SJSA1 (cell line): ENCODE data around the gene GOLGA3. TPM values are rescaled to one million over a fixed set of nuclear protein-coding genes. Genes with fewer than 3 reads are reported as not detected.
"Not testable (repeated sequence)": the region's sequence is repeated elsewhere in the genome, so short reads cannot be mapped to it uniquely, and the experiment has no call there.

Experiments
- DNase-seq, 2 experiments: peaks; one replicate each; pipeline ENCODE4 v3.0.0-alpha.2; 2015 to 2020; ENCODE audit warnings: low spot score in 2 of 2, low read depth in 1 of 2
- H3K27ac ChIP-seq: fragments of 250-450 bp; sonication (Bioruptor Pico); 2 replicates; pipeline ENCODE4 v1.5.1; 2020; ENCODE audit warnings: mild to moderate bottlenecking, moderate library complexity
- H3K27me3 ChIP-seq: fragments of 250-450 bp; sonication (Bioruptor Pico); replicated peaks from 2 replicates; pipeline ENCODE4 v1.5.1; 2020; ENCODE audit warnings: mild to moderate bottlenecking, moderate library complexity
- H3K36me3 ChIP-seq: fragments of 250-450 bp; sonication (Bioruptor Pico); 2 replicates; pipeline ENCODE4 v1.5.1; 2020; ENCODE audit warnings: mild to moderate bottlenecking
- H3K4me1 ChIP-seq: fragments of 250-450 bp; sonication (Bioruptor Pico); replicated peaks from 2 replicates; pipeline ENCODE4 v1.6.1; 2021; ENCODE audit warnings: mild to moderate bottlenecking
- H3K4me3 ChIP-seq: fragments of 250-450 bp; sonication (Bioruptor Pico); 2 replicates; pipeline ENCODE4 v1.5.1; 2020; ENCODE audit warnings: mild to moderate bottlenecking
- H3K9me3 ChIP-seq: fragments of 250-450 bp; sonication (Bioruptor Pico); replicated peaks from 2 replicates; pipeline ENCODE4 v1.5.1; 2020; ENCODE audit warnings: mild to moderate bottlenecking
- total RNA-seq: library from RNA; depleted of rRNA; stranded (reverse); fragments of >200 nt; shearing (Covaris generic); gene quantifications from 2 replicates; pipeline ENCODE4 v1.2.3, GENCODE V29; 2014

The GOLGA3 gene
- total RNA-seq, 1 experiment from 2014 or later, result 71.1 TPM

DNA sequence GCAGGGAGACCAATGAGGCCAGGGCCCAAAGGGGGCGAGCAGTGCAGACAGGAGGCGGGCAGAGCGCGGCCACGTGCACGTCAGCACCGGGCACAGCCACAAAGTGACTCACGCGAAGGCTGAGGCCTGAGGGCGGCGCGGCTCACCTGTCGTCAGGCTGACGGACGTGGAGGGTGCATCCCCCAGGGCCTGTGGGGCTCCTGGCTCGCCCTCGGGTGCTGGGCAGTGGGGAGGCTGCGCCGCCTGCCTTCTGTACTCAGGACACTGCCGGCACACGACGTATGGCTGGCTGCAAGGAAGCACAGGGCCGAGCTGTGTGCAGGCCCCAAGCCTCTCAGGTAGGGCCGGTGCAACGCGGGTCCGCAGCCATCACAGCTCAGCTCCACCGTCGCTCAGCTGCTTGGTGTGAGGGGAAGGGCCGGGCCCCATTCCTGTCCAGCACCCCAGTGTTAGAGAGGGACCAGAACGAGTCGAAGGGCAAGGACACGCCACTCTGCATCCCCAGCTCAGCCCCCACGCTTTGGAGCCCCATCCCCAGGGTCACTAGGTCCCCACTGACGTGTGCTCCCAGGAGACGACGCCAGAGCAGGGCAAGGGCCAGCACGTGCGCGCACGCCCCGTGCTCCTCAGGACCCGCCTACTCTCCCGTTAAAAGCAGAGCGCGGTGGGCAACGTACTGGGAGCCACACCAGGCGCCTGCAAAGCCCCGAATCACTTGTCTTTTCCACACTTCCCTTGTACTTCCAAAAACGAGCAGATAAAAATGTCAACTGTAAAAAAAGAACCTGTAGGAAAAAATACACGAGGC is 24.8 kb upstream of the GOLGA3 start:
- Histone ChIP-seq H3K4me1 (no peaks in the 10 kb centered on the region), H3K4me3 (no peak overlapping the region), H3K27me3 (no peaks in the 10 kb centered on the region), H3K36me3 (peaks cover 10% of the 10 kb centered on the region), H3K9me3 (no peaks in the 10 kb centered on the region), H3K27ac (no peak overlapping the region)
- DNase-seq, result no peak

DNA sequence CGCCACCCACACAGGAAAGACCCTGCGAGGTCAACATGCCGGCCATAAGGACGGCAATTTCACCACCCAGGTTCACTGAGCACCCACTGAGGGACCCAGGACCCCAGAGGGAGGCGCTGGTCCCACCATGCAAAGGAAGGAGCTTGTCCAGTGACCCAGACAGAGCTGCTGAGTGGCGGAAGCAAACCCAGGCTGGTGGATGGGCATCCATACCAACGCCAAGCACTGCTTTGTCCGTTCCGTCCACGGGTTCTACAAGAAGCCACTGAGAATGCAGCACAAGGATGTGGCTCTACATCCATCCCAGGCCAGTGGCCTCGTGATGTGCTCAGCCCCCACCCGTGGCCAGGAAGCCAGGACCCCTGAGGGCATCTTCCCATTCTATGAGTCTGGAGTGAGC is 23.8 kb upstream of the GOLGA3 start:
- H3K27ac ChIP-seq, result no peak overlapping the region
- no peaks in the 10 kb centered on the region for H3K9me3 ChIP-seq
- H3K4me3 ChIP-seq, result no peak overlapping the region
- H3K4me1 ChIP-seq, result no peaks in the 10 kb centered on the region
- H3K27me3 ChIP-seq, result no peaks in the 10 kb centered on the region
- DNase-seq, result no peak
- H3K36me3 ChIP-seq, result peaks cover 5% of the 10 kb centered on the region

DNA sequence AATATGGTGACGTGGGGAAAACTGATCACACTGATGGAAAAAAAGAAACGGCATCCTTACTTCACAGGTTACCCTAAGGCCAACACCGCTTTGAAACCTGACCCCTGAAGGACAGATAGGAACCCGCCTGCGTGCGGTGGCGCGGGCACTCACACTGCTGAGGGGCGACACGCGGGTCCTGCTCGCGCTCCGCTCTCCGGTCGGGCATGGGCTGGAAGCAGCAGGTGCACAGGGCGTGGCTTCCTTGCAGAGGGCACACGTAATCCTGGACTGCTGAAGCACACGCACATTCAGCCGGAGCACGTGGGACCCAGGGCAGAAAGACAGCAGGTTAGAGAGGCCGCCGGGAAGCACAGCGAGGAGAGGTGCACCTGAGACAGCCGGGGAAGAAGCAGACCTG is 22.8 kb upstream of the GOLGA3 start:
- Histone ChIP-seq H3K27ac (no peak overlapping the region), H3K9me3 (no peaks in the 10 kb centered on the region), H3K27me3 (no peaks in the 10 kb centered on the region), H3K4me3 (no peak overlapping the region), H3K4me1 (no peaks in the 10 kb centered on the region), H3K36me3 (peaks cover 5% of the 10 kb centered on the region)
- no peak for DNase-seq

DNA sequence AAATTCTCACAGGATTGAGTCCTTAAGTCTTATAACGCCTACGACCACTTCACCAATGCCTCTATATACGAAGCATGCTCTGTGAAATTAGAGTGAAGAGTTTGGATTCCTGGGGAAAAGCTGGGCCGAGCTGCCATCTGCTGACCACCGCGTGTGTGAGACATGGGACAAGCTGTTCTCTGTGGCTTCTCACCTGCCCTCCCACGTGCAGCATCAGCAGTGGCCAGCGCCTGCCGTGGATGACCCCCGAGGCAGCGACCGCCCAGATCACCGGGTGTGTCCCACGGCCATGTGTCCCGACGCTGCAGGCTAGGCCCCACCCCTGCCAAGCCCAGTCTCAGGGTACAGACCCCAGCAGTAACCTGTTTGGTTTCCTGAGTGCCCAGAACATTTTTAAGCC is 21.6 kb upstream of the GOLGA3 start:
- H3K4me3 ChIP-seq, result no peak overlapping the region
- no peaks in the 10 kb centered on the region for H3K4me1 ChIP-seq
- no peaks in the 10 kb centered on the region for H3K9me3 ChIP-seq
- H3K27me3 ChIP-seq, result no peaks in the 10 kb centered on the region
- peaks cover 2% of the 10 kb centered on the region for H3K36me3 ChIP-seq
- DNase-seq, result no peak
- no peak overlapping the region for H3K27ac ChIP-seq

GRCh38 chr12:132848521-132848920 is 19.9 kb upstream of the GOLGA3 start:
- peaks cover 2% of the 10 kb centered on the region for H3K36me3 ChIP-seq
- H3K4me1 ChIP-seq, result no peaks in the 10 kb centered on the region

GRCh38 chr12:132847363-132848356 is 19.0 kb upstream of the GOLGA3 start:
- no peaks in the 10 kb centered on the region for H3K4me1 ChIP-seq
- H3K36me3 ChIP-seq, result peaks cover 2% of the 10 kb centered on the region; the same call in 1 of the 2 replicates
- H3K4me3 ChIP-seq, result no peak overlapping the region
- H3K9me3 ChIP-seq, result no peaks in the 10 kb centered on the region
- H3K27ac ChIP-seq, result no peak overlapping the region
- DNase-seq, result no peak
- H3K27me3 ChIP-seq, result no peaks in the 10 kb centered on the region

More at GRCh38 chr12:132848521-132848920, 19.9 kb upstream of the GOLGA3 start:
- Histone ChIP-seq H3K4me3 (no peak overlapping the region), H3K27me3 (no peaks in the 10 kb centered on the region), H3K27ac (no peak overlapping the region), H3K9me3 (no peaks in the 10 kb centered on the region)
- no peak for DNase-seq

DNA sequence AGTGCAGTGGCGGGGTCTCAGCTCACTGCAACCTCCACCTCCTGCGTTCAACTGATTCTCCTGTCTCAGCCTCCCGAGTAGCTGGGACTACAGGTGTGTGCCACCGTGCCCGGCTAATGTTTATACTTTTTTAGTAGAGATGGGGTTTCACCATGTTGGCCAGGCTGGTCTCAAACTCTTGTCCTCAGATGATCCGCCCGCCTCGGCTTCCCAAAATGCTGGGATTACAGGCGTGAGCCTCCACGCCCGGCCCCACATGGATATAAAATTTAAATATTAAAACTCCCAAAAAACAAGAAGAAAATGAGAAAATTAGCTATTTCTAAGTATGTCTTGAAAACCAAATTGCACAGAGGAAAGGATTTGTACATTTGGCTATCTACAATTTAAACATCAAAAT is 16.0 kb upstream of the GOLGA3 start:
- not testable (repeated sequence) for H3K36me3 ChIP-seq, H3K9me3 ChIP-seq, H3K27ac ChIP-seq, H3K27me3 ChIP-seq, H3K4me3 ChIP-seq, H3K4me1 ChIP-seq, DNase-seq

DNA sequence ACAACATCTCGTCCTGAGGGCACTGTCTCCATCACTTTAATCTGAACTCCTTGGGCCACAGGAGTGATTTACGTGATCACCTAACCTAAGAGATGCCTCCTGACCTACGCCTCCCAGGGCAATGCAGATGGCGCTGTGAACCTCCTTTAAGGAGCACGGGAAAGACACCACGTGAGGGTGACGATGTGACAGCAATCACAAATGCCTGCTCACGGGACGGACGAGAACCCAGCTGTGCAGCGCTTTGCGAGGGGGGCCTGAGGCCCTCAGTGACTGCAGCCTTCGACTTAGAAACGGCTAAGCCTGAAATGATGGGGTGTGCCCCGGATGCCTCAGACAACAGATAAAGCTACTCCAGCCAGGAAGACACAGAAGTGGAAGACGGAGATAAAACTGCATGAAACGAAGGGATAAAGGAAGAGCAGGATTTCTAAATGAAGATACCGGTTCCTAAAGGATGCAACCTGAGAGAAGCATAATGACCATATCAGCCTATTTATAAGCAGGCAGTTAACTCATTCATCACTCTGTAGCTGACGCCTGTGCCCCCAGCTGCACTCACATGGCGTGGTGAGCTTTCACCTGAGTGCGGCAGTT is 13.9 kb upstream of the GOLGA3 start:
- no peaks in the 10 kb centered on the region for H3K27me3 ChIP-seq
- no peaks in the 10 kb centered on the region for H3K9me3 ChIP-seq
- H3K4me1 ChIP-seq, result no peaks in the 10 kb centered on the region
- H3K4me3 ChIP-seq, result no peak overlapping the region
- H3K27ac ChIP-seq, result no peak overlapping the region
- no peak for DNase-seq
- H3K36me3 ChIP-seq, result peaks cover 5% of the 10 kb centered on the region; the same call in 1 of the 2 replicates

DNA sequence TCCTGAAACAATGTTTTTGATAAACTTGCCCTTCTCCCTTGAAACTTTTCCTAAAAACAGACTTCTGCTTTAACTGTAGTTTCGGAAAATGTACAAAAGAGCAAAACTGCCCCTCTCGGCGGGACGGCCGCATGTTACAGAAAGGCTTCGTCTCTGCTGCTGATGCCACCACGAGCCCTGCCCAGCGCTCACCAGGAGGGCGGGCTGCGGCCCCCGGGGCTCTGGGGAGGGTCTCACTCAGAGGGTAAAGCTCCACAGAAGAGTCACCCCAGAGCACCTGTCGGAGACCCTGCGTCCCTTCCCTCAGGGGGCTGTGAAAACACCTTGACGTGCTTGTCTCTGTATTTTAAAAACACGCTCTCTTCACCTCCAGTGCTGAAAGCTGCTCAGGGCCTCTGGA is 12.5 kb upstream of the GOLGA3 start:
- H3K27me3 ChIP-seq, result no peaks in the 10 kb centered on the region
- peaks cover 5% of the 10 kb centered on the region; the same call in 1 of the 2 replicates for H3K36me3 ChIP-seq
- no peak for DNase-seq
- H3K4me1 ChIP-seq, result no peaks in the 10 kb centered on the region
- no peak overlapping the region for H3K27ac ChIP-seq
- no peaks in the 10 kb centered on the region for H3K9me3 ChIP-seq
- no peak overlapping the region for H3K4me3 ChIP-seq

DNA sequence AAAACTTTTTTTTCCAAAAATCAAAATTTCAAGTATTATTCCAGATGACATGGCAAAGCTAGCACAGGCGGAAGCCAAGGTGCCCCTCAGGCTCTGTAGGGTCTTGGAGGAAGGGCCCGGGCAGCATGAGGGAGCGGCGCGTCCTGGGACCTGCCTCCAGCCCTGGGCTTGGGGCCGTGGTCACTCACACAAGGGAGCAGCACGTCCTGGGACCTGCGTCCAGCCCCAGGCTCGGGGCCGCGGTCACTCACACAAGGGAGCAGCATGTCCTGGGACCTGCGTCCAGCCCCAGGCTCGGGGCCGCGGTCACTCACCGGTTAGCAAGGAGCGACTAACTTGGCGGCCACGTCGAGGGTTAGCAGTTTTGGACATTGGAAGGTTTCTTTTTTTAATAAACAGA is 11.9 kb upstream of the GOLGA3 start:
- no peak for DNase-seq
- H3K4me3 ChIP-seq, result no peak overlapping the region
- H3K4me1 ChIP-seq, result no peaks in the 10 kb centered on the region
- H3K9me3 ChIP-seq, result no peaks in the 10 kb centered on the region
- H3K27ac ChIP-seq, result no peak overlapping the region
- H3K36me3 ChIP-seq, result peaks cover 2% of the 10 kb centered on the region; the same call in 1 of the 2 replicates
- no peaks in the 10 kb centered on the region for H3K27me3 ChIP-seq

DNA sequence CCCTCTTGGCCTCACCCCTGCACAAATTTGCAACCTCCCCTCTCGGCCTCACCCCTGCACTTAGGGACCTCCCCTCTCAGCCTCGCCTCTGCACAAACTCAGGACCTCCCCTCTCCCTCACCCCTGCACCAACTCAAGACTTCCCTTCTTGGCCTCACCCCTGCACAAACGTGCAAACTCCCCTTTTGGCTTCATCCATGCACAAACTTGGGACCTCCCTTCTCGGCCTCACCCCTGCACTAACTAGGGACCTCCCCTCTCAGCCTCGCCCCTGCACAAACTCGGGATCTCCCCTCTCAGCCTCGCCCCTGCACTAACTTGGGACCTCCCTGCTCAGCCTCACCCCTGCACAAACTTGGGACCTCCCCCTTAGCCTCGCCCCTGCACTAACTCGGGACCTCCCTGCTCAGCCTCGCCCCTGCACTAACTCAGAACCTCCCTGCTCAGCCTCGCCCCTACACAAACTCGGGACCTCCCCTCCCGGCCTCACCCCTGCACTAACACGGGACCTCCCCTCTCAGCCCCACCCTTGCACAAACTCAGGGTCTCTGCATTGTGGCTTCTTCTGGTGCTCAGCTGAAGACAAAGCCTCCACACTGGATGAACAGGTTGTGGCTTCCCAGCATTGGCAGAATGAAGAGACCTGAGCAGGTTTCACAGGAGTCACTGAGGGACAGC is 11.0 kb upstream of the GOLGA3 start:
- H3K36me3 ChIP-seq, result 0 out of 2 replicates have a peak, but pooled peaks cover 2% of the 10 kb centered on the region
- H3K4me3 ChIP-seq, result no peak overlapping the region
- no peaks in the 10 kb centered on the region for H3K9me3 ChIP-seq
- no peak overlapping the region for H3K27ac ChIP-seq
- no peaks in the 10 kb centered on the region for H3K27me3 ChIP-seq
- DNase-seq, result no peak
- no peaks in the 10 kb centered on the region for H3K4me1 ChIP-seq

- H3K9me3 ChIP-seq, result peaks cover 3% of the 10 kb centered on the region; the same call in 1 of the 2 replicates
- no peaks in the 10 kb centered on the region for H3K4me1 ChIP-seq
- no peak overlapping the region for H3K4me3 ChIP-seq
- H3K27ac ChIP-seq, result no peak overlapping the region
- 0 out of 2 replicates have a peak, but pooled peaks cover 2% of the 10 kb centered on the region for H3K36me3 ChIP-seq
- no peaks in the 10 kb centered on the region for H3K27me3 ChIP-seq
- no peak for DNase-seq
Measured at GRCh38 chr12:132838410-132839080, 9.9 kb upstream of the GOLGA3 start.
